ENCODE measurements around the gene OSM. TPM values are rescaled to one million over a fixed set of nuclear protein-coding genes. Genes with fewer than 3 reads are reported as not detected.
A peak's percentile ranks its signal among the peaks of the same experiment; 100 is the strongest.

The OSM gene
- total RNA-seq, 2 donors from 2014 or later: 2.5 TPM; not detected in 1

DNA sequence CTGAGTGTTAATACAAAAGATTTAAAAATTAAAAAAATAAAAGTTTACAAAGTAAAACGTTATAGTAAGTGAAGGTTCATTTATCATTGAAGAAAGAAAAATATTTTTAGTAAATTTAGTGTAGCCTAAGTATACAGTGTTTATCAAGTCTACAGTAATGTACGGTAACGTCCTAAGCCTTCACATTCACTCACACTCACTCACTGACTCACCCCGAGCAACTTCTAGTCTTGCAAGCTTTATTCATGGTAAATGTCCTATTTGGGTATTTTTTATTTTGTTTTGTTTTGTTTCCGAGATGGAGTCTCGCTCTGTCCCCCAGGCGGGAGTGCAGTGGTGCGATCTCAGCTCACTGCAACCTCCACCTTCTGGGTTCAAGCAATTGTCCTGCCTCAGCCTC, 13.9 kb upstream of the OSM start:
- no peak for TF ChIP-seq POLR2AphosphoS5 (IDR thresholded peaks at IDR 0.05)
- TF ChIP-seq, protein P1, sequence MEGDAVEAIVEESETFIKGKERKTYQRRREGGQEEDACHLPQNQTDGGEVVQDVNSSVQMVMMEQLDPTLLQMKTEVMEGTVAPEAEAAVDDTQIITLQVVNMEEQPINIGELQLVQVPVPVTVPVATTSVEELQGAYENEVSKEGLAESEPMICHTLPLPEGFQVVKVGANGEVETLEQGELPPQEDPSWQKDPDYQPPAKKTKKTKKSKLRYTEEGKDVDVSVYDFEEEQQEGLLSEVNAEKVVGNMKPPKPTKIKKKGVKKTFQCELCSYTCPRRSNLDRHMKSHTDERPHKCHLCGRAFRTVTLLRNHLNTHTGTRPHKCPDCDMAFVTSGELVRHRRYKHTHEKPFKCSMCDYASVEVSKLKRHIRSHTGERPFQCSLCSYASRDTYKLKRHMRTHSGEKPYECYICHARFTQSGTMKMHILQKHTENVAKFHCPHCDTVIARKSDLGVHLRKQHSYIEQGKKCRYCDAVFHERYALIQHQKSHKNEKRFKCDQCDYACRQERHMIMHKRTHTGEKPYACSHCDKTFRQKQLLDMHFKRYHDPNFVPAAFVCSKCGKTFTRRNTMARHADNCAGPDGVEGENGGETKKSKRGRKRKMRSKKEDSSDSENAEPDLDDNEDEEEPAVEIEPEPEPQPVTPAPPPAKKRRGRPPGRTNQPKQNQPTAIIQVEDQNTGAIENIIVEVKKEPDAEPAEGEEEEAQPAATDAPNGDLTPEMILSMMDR (IDR thresholded peaks at IDR 0.05): no peak
- TF ChIP-seq POLR2A (IDR thresholded peaks at IDR 0.05): no peak
- WGBS: 80% methylated on average over 8 of the region's 8 CpGs
- Histone ChIP-seq H3K4me3 (no peak overlapping the region), H3K36me3 (peaks cover 0 to 5% of the 10 kb centered on the region in 2 donors), H3K4me1 (replicated peaks) (no peaks in the 10 kb centered on the region), H3K27ac (no peak overlapping the region), H3K27me3 (replicated peaks; ENCODE audit: insufficient read depth) (no peaks in the 10 kb centered on the region), H3K9me3 (no peaks in the 10 kb centered on the region)
- intact Hi-C loops (cut with DNase I): no loop called here
- DNase-seq (ENCODE audit: low spot score): no peak

DNA sequence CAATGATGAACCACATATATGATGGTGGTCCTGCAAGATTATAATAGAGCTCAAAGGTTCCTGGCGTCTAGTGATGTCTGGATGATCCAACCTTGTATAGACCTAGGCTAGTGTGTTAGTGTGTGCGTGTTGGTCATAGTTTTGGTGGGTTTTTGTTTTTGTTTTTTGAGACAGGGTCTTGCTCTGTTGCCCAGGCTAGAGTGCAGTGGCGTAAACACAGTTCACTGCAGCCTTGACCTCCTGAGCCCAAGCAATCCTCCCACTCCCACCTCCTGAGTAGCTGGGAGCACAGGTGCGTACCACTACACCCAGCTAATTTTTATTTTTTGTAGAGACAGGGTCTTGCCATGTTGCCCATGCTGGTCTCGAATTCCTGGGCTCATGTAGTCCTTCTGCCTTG, 13.3 kb upstream of the OSM start:
- no peak for TF ChIP-seq POLR2AphosphoS5 (IDR thresholded peaks at IDR 0.05)
- TF ChIP-seq, protein P1 (IDR thresholded peaks at IDR 0.05): no peak
- no peak for TF ChIP-seq POLR2A (IDR thresholded peaks at IDR 0.05)
- Histone ChIP-seq H3K9me3 (no peaks in the 10 kb centered on the region), H3K27ac (no peak overlapping the region), H3K4me3 (no peak overlapping the region), H3K36me3 (no peaks in the 10 kb centered on the region), H3K27me3 (replicated peaks; ENCODE audit: insufficient read depth) (no peaks in the 10 kb centered on the region), H3K4me1 (replicated peaks) (no peaks in the 10 kb centered on the region)
- no peak for DNase-seq (ENCODE audit: low spot score)
- intact Hi-C loops (cut with DNase I): no loop called here
- WGBS: 94% methylated on average over 5 of the region's 5 CpGs

DNA sequence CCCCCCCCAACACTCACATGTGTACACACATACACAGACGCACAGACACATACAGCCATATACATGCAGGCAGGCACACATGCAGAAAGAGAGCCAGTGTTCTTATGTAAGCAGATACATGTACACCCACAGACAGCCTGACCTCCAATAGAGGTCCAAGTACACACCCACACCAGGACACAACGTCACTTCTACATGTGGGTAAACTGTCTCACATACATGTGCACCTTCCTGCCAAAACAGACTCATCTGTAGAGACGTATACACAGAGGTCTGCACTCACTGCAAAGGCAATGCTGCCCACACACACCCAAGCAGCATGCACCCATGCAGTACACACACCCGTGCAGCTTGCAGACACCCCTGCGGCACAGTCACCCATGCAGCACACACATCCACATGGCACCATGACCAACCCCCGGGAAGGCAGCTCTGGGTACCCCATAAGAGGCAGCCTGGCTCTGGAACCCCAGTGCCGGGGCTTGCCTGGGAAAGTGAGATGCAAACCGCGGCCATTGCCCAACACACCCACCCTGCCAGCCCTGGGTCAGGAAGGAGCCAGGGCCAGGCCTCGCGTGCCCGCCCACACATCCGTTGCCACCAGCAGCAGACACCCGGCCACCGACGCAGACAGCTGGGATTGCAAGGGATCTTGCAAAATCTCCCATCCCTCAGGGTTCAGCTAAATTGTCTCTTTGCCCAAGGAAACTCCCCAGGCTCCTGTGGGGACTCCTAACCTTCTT, 12.6 kb upstream of the OSM start:
- no peaks in the 10 kb centered on the region for H3K9me3 ChIP-seq
- WGBS: 64% methylated on average over 16 of the region's 16 CpGs

DNA sequence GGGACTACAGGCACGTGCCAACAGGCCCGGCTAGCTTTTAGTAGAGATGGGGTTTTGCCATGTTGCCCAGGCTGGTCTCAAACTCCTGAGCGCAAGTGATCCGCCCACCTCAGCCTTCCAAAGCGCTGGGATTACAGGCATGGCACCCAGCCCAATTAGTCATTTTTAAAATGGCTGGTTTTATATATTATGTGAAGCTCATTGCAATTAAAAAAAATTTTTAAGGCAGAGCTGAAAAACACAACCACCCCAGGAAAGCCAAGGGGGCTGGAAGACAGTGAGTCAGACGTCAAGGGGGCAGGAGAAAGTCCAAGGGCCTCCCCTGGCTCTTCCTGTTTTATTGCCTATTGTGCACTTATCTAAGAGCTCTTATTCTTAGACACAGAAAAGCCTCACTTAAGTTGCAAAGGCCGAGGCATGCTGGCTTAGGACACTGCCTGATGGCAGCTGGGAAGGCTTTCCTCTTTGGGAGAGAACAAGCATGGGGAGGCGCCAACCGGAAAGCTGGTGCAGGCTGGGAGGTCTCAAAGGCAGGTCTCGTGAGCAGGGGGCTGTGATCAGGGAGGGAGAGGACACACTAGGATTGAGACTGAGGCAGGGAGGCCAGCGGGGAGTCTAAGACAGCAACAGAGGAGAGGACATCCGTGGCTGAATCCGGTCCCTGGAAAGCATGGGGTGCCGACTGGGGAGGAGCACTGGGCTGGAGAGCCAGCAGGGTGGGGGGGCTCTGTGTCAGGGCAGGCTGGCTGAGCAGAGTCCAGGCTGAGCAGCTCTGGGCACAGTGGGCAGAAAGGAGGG, 11.1 kb upstream of the OSM start:
- Histone ChIP-seq H3K9me3 (no peaks in the 10 kb centered on the region), H3K27ac (peak overlapping the region in 1 of 2 donors; percentile 54), H3K27me3 (replicated peaks; ENCODE audit: insufficient read depth) (no peaks in the 10 kb centered on the region), H3K4me3 (no peak overlapping the region), H3K36me3 (no peaks in the 10 kb centered on the region), H3K4me1 (replicated peaks) (no peaks in the 10 kb centered on the region)
- intact Hi-C loops (cut with DNase I): no loop called here
- no peak for DNase-seq (ENCODE audit: low spot score)
- TF ChIP-seq POLR2A (IDR thresholded peaks at IDR 0.05) (no peak), POLR2AphosphoS5 (IDR thresholded peaks at IDR 0.05) (peak; percentile 49)
- WGBS: 28% methylated on average over 13 of the region's 14 CpGs

More for the DNA sequence above, 12.6 kb upstream of the OSM start:
- no peaks in the 10 kb centered on the region for H3K4me1 ChIP-seq (replicated peaks)
- no peak overlapping the region for H3K4me3 ChIP-seq
- no peak overlapping the region for H3K27ac ChIP-seq
- no peak for DNase-seq (ENCODE audit: low spot score)
- no peaks in the 10 kb centered on the region for H3K36me3 ChIP-seq
- intact Hi-C loops (cut with DNase I): no loop called here
- no peaks in the 10 kb centered on the region for H3K27me3 ChIP-seq (replicated peaks; ENCODE audit: insufficient read depth)
- TF ChIP-seq, protein P1 (IDR thresholded peaks at IDR 0.05): no peak
- TF ChIP-seq POLR2A (IDR thresholded peaks at IDR 0.05) (no peak), POLR2AphosphoS5 (IDR thresholded peaks at IDR 0.05) (no peak)

DNA sequence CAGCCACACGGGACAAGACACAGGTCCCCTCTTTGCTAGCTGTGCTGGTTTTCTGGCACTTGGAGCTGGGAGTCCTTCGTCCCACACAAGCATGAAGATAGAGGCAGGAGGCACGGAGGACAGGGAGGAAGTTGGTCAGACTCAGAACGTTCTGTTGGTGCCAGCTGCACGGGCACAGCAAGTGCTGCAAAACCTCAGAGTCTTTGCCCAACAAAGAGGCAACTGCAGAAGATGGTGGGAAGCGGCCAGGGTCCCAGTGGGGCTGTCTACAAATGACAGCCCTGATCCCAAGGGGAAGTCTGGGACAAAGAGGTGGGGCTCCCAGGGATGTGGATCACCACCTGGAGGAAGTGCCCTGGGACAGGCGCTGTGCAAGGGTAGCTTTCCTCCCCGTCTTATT, 9.4 kb upstream of the OSM start:
- DNase-seq (ENCODE audit: low spot score): no peak
- intact Hi-C loops (cut with DNase I): no loop called here
- Histone ChIP-seq H3K4me3 (no peak overlapping the region), H3K4me1 (replicated peaks) (no peaks in the 10 kb centered on the region), H3K36me3 (no peaks in the 10 kb centered on the region), H3K9me3 (no peaks in the 10 kb centered on the region), H3K27me3 (replicated peaks; ENCODE audit: insufficient read depth) (no peaks in the 10 kb centered on the region), H3K27ac (no peak overlapping the region)
- TF ChIP-seq, protein P1 (IDR thresholded peaks at IDR 0.05): no peak
- TF ChIP-seq POLR2AphosphoS5 (IDR thresholded peaks at IDR 0.05): no peak
- 79% methylated on average over 8 of the region's 8 CpGs for WGBS
